ENCODE measurements around the gene BSPRY. TPM values are rescaled to one million over a fixed set of nuclear protein-coding genes. Genes with fewer than 3 reads are reported as not detected.
A peak's percentile ranks its signal among the peaks of the same experiment; 100 is the strongest.

The BSPRY gene
- total and polyA plus RNA-seq, 2 of the 13 experiments (the other 11 are each of a cell fraction or from before 2014, with no cell fraction given) = 0.09 to 0.26 TPM

DNA sequence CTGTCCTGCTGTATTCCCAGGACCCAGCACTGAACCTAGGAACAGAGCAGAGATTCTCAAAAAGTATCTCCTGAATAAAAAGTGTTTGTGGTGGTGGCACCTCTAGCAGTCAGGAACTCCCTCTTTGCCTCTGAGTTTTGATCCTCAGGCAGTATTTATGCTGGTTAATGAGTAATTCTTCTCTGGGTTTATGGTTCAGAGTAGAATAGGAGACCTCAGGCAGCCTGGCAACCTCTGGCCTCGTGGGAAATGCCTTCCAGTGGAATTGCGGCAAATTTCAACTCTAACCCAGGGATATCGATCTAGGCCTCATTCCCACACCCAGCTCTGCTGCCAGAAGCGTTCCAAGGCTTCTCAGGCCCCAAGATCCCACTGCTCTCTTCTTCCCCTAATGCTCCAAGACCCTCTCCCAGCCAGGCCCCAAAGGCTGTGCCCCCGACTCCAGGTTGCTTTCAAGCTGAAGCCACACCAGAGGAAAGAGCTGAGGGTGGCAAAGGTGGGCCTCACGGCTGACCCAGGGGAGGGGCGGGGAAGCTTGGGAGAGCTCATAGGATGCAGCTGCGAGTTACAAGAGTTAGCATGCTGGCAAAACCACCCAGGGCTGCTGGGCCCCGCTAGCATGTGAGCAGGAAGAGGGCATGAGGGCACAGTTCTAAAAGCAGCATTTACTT is 38.4 kb downstream of the BSPRY start (continued):
- TF ChIP-seq, protein P1, sequence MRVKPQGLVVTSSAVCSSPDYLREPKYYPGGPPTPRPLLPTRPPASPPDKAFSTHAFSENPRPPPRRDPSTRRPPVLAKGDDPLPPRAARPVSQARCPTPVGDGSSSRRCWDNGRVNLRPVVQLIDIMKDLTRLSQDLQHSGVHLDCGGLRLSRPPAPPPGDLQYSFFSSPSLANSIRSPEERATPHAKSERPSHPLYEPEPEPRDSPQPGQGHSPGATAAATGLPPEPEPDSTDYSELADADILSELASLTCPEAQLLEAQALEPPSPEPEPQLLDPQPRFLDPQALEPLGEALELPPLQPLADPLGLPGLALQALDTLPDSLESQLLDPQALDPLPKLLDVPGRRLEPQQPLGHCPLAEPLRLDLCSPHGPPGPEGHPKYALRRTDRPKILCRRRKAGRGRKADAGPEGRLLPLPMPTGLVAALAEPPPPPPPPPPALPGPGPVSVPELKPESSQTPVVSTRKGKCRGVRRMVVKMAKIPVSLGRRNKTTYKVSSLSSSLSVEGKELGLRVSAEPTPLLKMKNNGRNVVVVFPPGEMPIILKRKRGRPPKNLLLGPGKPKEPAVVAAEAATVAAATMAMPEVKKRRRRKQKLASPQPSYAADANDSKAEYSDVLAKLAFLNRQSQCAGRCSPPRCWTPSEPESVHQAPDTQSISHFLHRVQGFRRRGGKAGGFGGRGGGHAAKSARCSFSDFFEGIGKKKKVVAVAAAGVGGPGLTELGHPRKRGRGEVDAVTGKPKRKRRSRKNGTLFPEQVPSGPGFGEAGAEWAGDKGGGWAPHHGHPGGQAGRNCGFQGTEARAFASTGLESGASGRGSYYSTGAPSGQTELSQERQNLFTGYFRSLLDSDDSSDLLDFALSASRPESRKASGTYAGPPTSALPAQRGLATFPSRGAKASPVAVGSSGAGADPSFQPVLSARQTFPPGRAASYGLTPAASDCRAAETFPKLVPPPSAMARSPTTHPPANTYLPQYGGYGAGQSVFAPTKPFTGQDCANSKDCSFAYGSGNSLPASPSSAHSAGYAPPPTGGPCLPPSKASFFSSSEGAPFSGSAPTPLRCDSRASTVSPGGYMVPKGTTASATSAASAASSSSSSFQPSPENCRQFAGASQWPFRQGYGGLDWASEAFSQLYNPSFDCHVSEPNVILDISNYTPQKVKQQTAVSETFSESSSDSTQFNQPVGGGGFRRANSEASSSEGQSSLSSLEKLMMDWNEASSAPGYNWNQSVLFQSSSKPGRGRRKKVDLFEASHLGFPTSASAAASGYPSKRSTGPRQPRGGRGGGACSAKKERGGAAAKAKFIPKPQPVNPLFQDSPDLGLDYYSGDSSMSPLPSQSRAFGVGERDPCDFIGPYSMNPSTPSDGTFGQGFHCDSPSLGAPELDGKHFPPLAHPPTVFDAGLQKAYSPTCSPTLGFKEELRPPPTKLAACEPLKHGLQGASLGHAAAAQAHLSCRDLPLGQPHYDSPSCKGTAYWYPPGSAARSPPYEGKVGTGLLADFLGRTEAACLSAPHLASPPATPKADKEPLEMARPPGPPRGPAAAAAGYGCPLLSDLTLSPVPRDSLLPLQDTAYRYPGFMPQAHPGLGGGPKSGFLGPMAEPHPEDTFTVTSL (CRISPR knock-in tag; IDR thresholded peaks at IDR 0.05; ENCODE audit: borderline replicate concordance) = no peak
- TF ChIP-seq XRCC5 (optimal IDR thresholded peaks at IDR 0.05; ENCODE audit: low read length) = no peak
- no peak for TF ChIP-seq FOXO1 (CRISPR knock-in tag; IDR thresholded peaks at IDR 0.05)
- peak; percentile 89 for TF ChIP-seq NR2F2 (IDR thresholded peaks at IDR 0.05; ENCODE audit: borderline replicate concordance, low read depth)
- TF ChIP-seq MIER2 (CRISPR knock-in tag; IDR thresholded peaks at IDR 0.05) = 0 out of 2 replicates have a peak, but pooled peaks have one; percentile 37
- TF ChIP-seq ZNF549 (CRISPR knock-in tag; IDR thresholded peaks at IDR 0.05) = no peak
- TF ChIP-seq SNAI1 (CRISPR knock-in tag; IDR thresholded peaks at IDR 0.05; ENCODE audit: borderline replicate concordance) = no peak
- TF ChIP-seq ZNF660 (CRISPR knock-in tag; IDR thresholded peaks at IDR 0.05; ENCODE audit: borderline replicate concordance, low read depth) = no peak
- no peak for TF ChIP-seq MLLT10 (CRISPR knock-in tag; IDR thresholded peaks at IDR 0.05)
- TF ChIP-seq ZNF251 (CRISPR knock-in tag; IDR thresholded peaks at IDR 0.05) = no peak
- TF ChIP-seq KLF15 (CRISPR knock-in tag; IDR thresholded peaks at IDR 0.05; ENCODE audit: borderline replicate concordance) = no peak
- TF ChIP-seq, protein P2, sequence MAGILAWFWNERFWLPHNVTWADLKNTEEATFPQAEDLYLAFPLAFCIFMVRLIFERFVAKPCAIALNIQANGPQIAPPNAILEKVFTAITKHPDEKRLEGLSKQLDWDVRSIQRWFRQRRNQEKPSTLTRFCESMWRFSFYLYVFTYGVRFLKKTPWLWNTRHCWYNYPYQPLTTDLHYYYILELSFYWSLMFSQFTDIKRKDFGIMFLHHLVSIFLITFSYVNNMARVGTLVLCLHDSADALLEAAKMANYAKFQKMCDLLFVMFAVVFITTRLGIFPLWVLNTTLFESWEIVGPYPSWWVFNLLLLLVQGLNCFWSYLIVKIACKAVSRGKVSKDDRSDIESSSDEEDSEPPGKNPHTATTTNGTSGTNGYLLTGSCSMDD (CRISPR knock-in tag; IDR thresholded peaks at IDR 0.05) = no peak
- TF ChIP-seq CEBPB (IDR thresholded peaks at IDR 0.05; ENCODE audit: borderline replicate concordance, low read depth, low read length) = peak; percentile 12; the same call in 1 of the 2 replicates
- TF ChIP-seq ZNF879 (CRISPR knock-in tag; IDR thresholded peaks at IDR 0.05) = 0 out of 2 replicates have a peak, but pooled peaks have one; percentile 44
- no peak for TF ChIP-seq ZZZ3 (CRISPR knock-in tag; IDR thresholded peaks at IDR 0.05; ENCODE audit: borderline replicate concordance)
- no peak for TF ChIP-seq NFE2L2 (IDR thresholded peaks at IDR 0.05; ENCODE audit: low read length)
- TF ChIP-seq ZNF75D (CRISPR knock-in tag; IDR thresholded peaks at IDR 0.05; ENCODE audit: borderline replicate concordance) = no peak
- TF ChIP-seq, protein P3, sequence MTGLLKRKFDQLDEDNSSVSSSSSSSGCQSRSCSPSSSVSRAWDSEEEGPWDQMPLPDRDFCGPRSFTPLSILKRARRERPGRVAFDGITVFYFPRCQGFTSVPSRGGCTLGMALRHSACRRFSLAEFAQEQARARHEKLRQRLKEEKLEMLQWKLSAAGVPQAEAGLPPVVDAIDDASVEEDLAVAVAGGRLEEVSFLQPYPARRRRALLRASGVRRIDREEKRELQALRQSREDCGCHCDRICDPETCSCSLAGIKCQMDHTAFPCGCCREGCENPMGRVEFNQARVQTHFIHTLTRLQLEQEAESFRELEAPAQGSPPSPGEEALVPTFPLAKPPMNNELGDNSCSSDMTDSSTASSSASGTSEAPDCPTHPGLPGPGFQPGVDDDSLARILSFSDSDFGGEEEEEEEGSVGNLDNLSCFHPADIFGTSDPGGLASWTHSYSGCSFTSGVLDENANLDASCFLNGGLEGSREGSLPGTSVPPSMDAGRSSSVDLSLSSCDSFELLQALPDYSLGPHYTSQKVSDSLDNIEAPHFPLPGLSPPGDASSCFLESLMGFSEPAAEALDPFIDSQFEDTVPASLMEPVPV (CRISPR knock-in tag; IDR thresholded peaks at IDR 0.05) = peak; percentile 47; the same call in 1 of the 2 replicates
- TF ChIP-seq ZNF772 (CRISPR knock-in tag; IDR thresholded peaks at IDR 0.05) = no peak; the same call in 1 of the 2 replicates
- TF ChIP-seq ZNF282 (IDR thresholded peaks at IDR 0.05; ENCODE audit: partially characterized antibody) = no peak
- TF ChIP-seq ZNF678 (CRISPR knock-in tag; IDR thresholded peaks at IDR 0.05) = no peak
- TF ChIP-seq ZNF761 (CRISPR knock-in tag; conservative IDR thresholded peaks at IDR 0.05) = no peak
- peak; percentile 76; the same call in 1 of the 2 replicates for TF ChIP-seq TBX2 (CRISPR knock-in tag; IDR thresholded peaks at IDR 0.05; ENCODE audit: borderline replicate concordance)
